D721Med (cell line): ENCODE data around the gene PIK3C2B.

ENCODE experiments used
- DNase-seq: peaks from one replicate; pipeline ENCODE4 v3.0.0; 2011; ENCODE audit warnings: low spot score; ENCODE audit not compliant: insufficient read length
- FAIRE-seq: peaks from 2 replicates; lab custom pipeline; 2011; peaks lifted over from hg19 to GRCh38; lab: Jason Lieb, UNC
- TF ChIP-seq, protein P1 (sequence below): IDR thresholded peaks from 2 replicates; pipeline ENCODE4 v1.5.1; 2012; ENCODE audit warnings: mild to moderate bottlenecking, control low read depth; ENCODE audit not compliant: insufficient read depth; ENCODE audit errors: missing control alignments

The PIK3C2B gene

GRCh38 chr1:204468206-204468605, 26.4 kb downstream of the PIK3C2B start:
- FAIRE-seq: no peak
- no peak for DNase-seq
- TF ChIP-seq, protein P1, sequence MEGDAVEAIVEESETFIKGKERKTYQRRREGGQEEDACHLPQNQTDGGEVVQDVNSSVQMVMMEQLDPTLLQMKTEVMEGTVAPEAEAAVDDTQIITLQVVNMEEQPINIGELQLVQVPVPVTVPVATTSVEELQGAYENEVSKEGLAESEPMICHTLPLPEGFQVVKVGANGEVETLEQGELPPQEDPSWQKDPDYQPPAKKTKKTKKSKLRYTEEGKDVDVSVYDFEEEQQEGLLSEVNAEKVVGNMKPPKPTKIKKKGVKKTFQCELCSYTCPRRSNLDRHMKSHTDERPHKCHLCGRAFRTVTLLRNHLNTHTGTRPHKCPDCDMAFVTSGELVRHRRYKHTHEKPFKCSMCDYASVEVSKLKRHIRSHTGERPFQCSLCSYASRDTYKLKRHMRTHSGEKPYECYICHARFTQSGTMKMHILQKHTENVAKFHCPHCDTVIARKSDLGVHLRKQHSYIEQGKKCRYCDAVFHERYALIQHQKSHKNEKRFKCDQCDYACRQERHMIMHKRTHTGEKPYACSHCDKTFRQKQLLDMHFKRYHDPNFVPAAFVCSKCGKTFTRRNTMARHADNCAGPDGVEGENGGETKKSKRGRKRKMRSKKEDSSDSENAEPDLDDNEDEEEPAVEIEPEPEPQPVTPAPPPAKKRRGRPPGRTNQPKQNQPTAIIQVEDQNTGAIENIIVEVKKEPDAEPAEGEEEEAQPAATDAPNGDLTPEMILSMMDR: no peak

- TF ChIP-seq, protein P1: no peak
- FAIRE-seq (no peak), DNase-seq (no peak)
These were observed 27.9 kb downstream of the PIK3C2B start for GRCh38 chr1:204466416-204467405.

GRCh38 chr1:204465546-204466415, 28.8 kb downstream of the PIK3C2B start:
- DNase-seq (no peak), FAIRE-seq (no peak)
- TF ChIP-seq, protein P1: no peak

GRCh38 chr1:204464701-204465100, 29.9 kb downstream of the PIK3C2B start:
- TF ChIP-seq, protein P1: no peak
- DNase-seq: no peak
- FAIRE-seq: no peak

DNA sequence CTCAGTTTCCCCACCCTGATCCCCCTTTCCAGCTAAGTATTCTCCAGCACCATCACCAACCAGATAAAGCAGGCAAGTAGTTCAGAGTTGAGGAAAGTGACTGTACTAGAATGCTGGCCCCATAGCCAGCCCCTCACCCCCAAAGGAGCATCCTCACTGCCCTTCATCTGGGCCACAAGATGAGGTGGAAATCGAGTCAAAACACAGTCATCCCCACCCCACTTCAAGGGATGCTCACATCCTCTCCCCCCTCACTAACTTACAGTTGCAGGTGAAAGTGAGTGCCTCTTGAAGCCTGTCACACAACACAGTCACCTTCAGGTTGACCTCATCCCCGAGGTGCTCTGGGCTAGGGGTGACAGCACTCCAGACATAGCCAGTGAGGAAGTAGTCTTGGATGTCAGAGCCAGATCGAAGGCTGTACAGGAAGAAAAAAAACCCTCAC, 30.4 kb downstream of the PIK3C2B start:
- TF ChIP-seq, protein P1: no peak
- no peak for FAIRE-seq

GRCh38 chr1:204463125-204464060, 31.2 kb downstream of the PIK3C2B start:
- TF ChIP-seq, protein P1: no peak
- FAIRE-seq (no peak), DNase-seq (no peak)

More for the DNA sequence above, 30.4 kb downstream of the PIK3C2B start:
- no peak for DNase-seq
